GM19397 (cell line): Measurements from ENCODE around the gene C2orf49.

ENCODE experiments used
- ATAC-seq: cut with Tn5 transposase; IDR thresholded peaks from one replicate; pipeline ENCODE4 v1.9.1; 2021; ENCODE audit warnings: mild to moderate bottlenecking, moderate library complexity; ENCODE audit not compliant: unreplicated experiment

The C2orf49 gene

DNA sequence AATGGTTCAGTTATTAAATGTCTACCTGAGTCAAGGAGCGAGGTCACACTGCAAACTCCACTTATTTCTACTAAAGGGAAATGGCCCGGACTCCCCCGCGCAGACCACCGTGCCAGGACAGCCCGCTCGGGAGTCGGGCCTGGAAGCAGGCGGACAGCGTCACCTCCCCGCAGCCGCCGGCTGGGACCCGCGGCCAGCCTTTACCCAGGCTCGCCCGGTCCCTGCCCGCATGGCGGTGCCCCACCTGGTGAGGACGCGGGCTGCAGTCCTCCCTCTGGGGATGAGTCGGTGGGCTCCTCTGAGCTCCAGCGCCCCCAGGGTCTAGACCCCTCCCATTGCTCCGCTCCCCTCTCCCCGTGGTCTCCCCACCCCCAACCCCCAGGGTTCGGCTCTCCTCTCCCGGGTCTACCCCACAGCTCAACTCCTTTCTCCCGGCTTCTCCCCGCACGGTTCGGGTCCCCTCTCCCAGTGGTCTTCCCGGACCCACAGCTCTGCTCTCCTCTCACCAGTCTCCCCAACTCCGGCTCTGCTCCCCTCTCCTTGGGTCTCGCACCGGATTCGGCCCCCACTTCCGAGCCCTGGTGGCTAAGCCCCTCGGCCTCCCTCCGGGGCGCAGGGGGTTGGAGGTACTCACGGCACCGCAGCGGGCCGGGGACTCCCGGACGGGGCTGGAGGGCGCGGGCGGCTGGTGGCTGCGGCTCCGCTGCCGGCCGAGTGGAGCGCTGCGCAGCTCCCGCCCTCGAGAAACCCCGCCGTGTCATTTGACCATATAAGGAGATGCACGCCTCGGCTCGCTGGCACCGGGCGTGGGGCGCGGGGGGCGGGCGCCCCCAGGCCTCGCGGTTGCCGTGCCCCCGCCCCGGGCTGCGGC is 61.2 kb downstream of the C2orf49 start, which contains the start of gene FHL2:
Gene FHL2, minus strand, starts transcription at position 716 of the 871 bp plus-strand sequence. CDS start 12,535 bp downstream, outside the sequence.
- peak; percentile 99 for ATAC-seq
